Prostate gland (tissue), 2 donors: Measurements from ENCODE around the gene CHST3. TPM values are rescaled to one million over a fixed set of nuclear protein-coding genes. Genes with fewer than 3 reads are reported as not detected.

Experiments
- DNase-seq: peaks from one replicate; pipeline ENCODE4 v3.0.0-alpha.2; 2019; ENCODE audit warnings: low spot score
- H3K27ac ChIP-seq, 2 donors: fragments of 200-600 bp; sonication (generic); 2 replicates each; pipeline ENCODE4 v1.5.1; 2017 to 2019
- H3K27me3 ChIP-seq: fragments of 200-600 bp; sonication (generic); replicated peaks from 2 replicates; pipeline ENCODE4 v1.5.1; 2019; ENCODE audit not compliant: insufficient read depth
- H3K36me3 ChIP-seq, 2 donors: fragments of 200-600 bp; sonication (generic); 1 replicate in 1 of 2; 2 replicates in 1 of 2; pipeline versions ENCODE4 v1.5.1 to v1.8.1; 2017 to 2019
- H3K4me1 ChIP-seq: fragments of 200-600 bp; sonication (generic); replicated peaks from 2 replicates; pipeline ENCODE4 v1.5.1; 2019
- H3K4me3 ChIP-seq, 2 donors: fragments of 200-600 bp; sonication (generic); 2 replicates each; pipeline ENCODE4 v1.5.1; 2017 to 2019
- H3K9me3 ChIP-seq: fragments of 200-600 bp; sonication (generic); 2 replicates; pipeline ENCODE4 v1.5.1; 2017
- POLR2A ChIP-seq: fragments of 450-650 bp; IDR thresholded peaks from one replicate; pipeline ENCODE4 v1.6.1; 2016; ENCODE audit warnings: antibody characterized with exemption, mild to moderate bottlenecking
- POLR2AphosphoS5 ChIP-seq: sonication (generic); formaldehyde crosslinking; IDR thresholded peaks from one replicate; pipeline ENCODE4 v1.6.1; 2017; ENCODE audit warnings: antibody characterized with exemption
- WGBS: methylation state at CpG from one replicate; pipeline ENCODE4 v1.1.5; 2018; 5-methylcytosine and 5-hydroxymethylcytosine counted together
- intact Hi-C: fragments of 100-400 bp; cut with DNase I; formaldehyde crosslinking; loops from one replicate; pipeline ENCODE4 v1.14.2; 2022
- total RNA-seq, 2 donors: library from RNA; depleted of rRNA; stranded (reverse); fragments of >200 nt; gene quantifications; one replicate each; pipeline ENCODE4 v1.1.0, GENCODE V29; 2016
- TF ChIP-seq, protein P1 (sequence below), 4 experiments: fragments of 200-600 bp in 2 of 4; fragments of 450-650 bp in 2 of 4; sonication (generic) in 2 of 4; IDR thresholded peaks; 1 replicate in 3 of 4; 2 replicates in 1 of 4; pipeline ENCODE4 v1.5.1; 2016 to 2019; ENCODE audit warnings: antibody characterized with exemption in 4 of 4, mild to moderate bottlenecking in 2 of 4, moderate library complexity in 2 of 4

The CHST3 gene
- total RNA-seq, 2 donors from 2014 or later, result 16.5 to 197 TPM

DNA sequence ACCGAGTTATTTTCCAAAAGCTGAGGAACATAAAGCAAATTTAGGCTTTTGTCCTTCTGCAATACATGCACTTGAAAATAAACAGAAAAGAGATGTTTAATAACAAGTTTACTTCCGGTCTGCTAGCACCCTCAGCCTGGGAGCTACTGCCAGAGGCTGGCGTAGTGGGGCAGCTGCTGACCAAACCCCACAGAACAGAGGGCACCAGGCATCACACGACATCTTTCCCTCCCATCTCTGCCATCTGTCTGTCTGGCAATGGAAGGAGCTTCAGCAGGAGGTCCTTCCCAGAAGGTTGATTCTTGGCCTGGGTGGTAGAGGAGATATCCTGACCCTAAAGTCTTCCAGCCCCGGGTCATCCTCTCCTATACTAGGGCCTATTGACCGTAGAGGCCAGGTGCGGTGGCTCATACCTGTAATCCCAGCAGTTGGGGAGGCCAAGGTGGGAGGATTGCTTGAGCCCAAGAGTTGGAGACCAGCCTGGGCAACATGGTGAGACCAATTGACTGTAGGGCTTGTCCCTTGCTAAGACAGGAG is 47.8 kb downstream of the CHST3 start:
- Histone ChIP-seq H3K27me3 (no peaks in the 10 kb centered on the region), H3K36me3 (peaks cover 0 to 12% of the 10 kb centered on the region in 2 donors), H3K4me1 (peaks cover 20% of the 10 kb centered on the region), H3K27ac (peak overlapping the region in 1 of 2 donors; percentile 82), H3K4me3 (no peak overlapping the region), H3K9me3 (no peaks in the 10 kb centered on the region)
- intact Hi-C loops, result no loop called here
- WGBS, result 88% methylated on average over 7 of the region's 7 CpGs
- TF ChIP-seq POLR2A (no peak), POLR2AphosphoS5 (no peak)
- TF ChIP-seq, protein P1, sequence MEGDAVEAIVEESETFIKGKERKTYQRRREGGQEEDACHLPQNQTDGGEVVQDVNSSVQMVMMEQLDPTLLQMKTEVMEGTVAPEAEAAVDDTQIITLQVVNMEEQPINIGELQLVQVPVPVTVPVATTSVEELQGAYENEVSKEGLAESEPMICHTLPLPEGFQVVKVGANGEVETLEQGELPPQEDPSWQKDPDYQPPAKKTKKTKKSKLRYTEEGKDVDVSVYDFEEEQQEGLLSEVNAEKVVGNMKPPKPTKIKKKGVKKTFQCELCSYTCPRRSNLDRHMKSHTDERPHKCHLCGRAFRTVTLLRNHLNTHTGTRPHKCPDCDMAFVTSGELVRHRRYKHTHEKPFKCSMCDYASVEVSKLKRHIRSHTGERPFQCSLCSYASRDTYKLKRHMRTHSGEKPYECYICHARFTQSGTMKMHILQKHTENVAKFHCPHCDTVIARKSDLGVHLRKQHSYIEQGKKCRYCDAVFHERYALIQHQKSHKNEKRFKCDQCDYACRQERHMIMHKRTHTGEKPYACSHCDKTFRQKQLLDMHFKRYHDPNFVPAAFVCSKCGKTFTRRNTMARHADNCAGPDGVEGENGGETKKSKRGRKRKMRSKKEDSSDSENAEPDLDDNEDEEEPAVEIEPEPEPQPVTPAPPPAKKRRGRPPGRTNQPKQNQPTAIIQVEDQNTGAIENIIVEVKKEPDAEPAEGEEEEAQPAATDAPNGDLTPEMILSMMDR (IDR thresholded peaks at IDR 0.05), result no peak
- DNase-seq, result no peak

- intact Hi-C loops, result no loop called here
- DNase-seq, result no peak
- Histone ChIP-seq H3K27me3 (no peaks in the 10 kb centered on the region), H3K36me3 (peaks cover 0 to 9% of the 10 kb centered on the region in 2 donors), H3K4me1 (peaks cover 20% of the 10 kb centered on the region), H3K9me3 (no peaks in the 10 kb centered on the region), H3K4me3 (no peak overlapping the region), H3K27ac (peak overlapping the region in 1 of 2 donors; percentile 82)
- no peak for TF ChIP-seq POLR2A
- TF ChIP-seq, protein P1 (IDR thresholded peaks at IDR 0.05), result no peak
- no peak for TF ChIP-seq POLR2AphosphoS5
- WGBS, result 93% methylated on average over 7 of the region's 7 CpGs
Observed at GRCh38 chr10:72012796-72013195, 48.6 kb downstream of the CHST3 start.

DNA sequence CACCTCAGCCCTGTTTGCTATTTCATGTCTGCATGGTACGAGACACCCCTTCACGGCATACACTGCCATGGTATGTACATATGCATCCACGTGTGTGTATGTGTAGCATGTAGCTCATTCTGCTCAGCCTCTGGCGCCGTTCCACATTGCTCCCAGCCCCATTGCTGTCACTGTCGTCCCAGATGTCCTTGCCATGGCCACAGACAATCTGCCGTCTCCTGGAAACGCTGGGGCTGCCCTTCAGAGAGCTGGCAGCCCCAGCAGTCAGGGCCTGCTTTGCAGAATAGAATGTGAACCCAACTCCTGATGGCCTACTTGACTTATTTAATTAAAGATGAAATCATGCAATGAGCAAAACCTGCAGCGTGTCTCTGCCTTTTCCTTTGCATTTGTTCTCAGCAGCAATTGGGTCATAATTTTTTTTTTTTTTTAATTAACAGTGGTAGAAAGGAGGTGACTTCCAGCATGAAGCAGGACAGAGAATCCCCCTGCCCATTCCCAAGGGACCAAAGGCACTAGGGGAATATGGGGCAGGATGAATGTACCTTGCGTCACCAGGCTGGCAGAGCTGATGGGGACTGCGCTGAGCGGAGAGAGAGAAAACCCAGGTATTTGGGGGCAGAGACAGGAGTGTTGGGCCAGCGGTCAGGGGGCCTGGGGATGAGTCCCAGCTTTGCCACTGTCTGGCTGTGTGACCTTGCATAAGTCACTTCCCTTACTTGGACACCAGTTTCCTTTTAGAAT is 49.2 kb downstream of the CHST3 start:
- no peaks in the 10 kb centered on the region for H3K9me3 ChIP-seq
- no peak for DNase-seq
- H3K4me3 ChIP-seq, result no peak overlapping the region
- no peaks in the 10 kb centered on the region for H3K27me3 ChIP-seq
- peaks cover 0 to 3% of the 10 kb centered on the region in 2 donors for H3K36me3 ChIP-seq
- H3K27ac ChIP-seq, result no peak overlapping the region
- WGBS, result 92% methylated on average over 13 of the region's 13 CpGs
- peaks cover 19% of the 10 kb centered on the region for H3K4me1 ChIP-seq
- TF ChIP-seq POLR2A, result no peak
- TF ChIP-seq, protein P1 (IDR thresholded peaks at IDR 0.05), result no peak
- TF ChIP-seq POLR2AphosphoS5, result no peak
- intact Hi-C loops, result no loop called here

DNA sequence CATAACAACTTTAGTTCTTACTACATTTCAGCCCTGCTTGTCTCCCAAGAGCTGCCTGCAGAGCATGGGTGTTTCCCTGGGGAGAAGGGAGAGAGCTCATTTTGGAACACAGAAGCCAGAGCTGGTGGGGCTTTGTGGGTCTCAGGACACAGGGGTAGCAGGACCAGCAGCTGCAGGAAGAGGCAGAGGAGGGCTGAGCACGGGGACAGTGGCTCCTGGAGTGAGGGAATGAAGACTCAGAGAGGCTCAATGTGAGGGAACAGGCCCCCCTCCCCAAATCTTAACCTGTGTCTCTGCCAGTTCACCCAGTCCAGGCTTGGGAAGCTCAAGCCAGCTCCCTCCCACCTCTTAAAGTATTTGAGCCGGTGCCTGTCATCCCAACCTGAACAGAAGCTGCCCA is 50.0 kb downstream of the CHST3 start:
- Histone ChIP-seq H3K9me3 (no peaks in the 10 kb centered on the region), H3K36me3 (no peaks in the 10 kb centered on the region), H3K4me3 (no peak overlapping the region), H3K27me3 (no peaks in the 10 kb centered on the region), H3K4me1 (peaks cover 11% of the 10 kb centered on the region), H3K27ac (no peak overlapping the region)
- TF ChIP-seq, protein P1 (IDR thresholded peaks at IDR 0.05), result no peak
- TF ChIP-seq POLR2A, result no peak
- no peak for TF ChIP-seq POLR2AphosphoS5
- WGBS, result 47% methylated on average over 2 of the region's 2 CpGs
- intact Hi-C loops, result no loop called here
- DNase-seq, result no peak
